ENCODE data around the gene PCSK7. TPM values are rescaled to one million over a fixed set of nuclear protein-coding genes. Genes with fewer than 3 reads are reported as not detected.

PCSK7 gene
- total and polyA plus RNA-seq, 2 of the 8 experiments (the other 6 are each of a cell fraction or from before 2014, with no cell fraction given) = 23.4 to 38.5 TPM

DNA sequence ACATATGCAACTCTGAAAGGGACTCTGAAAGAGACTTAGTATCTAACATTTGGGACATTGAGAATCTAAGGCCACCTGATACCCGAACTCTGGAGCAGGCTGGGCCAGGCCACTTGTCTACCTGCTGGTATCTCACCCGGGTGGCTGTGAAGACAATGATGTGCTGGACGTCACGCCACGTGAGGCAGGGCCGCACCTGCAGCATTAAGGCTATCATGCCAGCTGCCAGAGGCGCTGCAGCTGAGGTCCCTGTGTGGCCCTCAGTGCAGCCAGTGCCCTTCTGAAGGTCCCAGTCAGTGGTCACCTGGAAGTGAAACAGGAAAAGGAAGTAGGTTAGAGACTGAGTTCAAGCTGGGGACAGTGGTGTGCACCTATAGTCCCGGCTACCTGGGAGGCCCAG lies 12.4 kb downstream of the PCSK7 start:
- DNase-seq (ENCODE audit: low read depth in 1 of 2, low spot score in 2 of 2) = no peak
- Histone ChIP-seq H2BK20ac (ENCODE audit: low read length) (no peak overlapping the region), H3K4me2 (ENCODE audit: insufficient read depth in 1 of 2, low read depth in 2 of 2, low read length in 2 of 2) (no peak overlapping the region), H2BK12ac (ENCODE audit: low read depth, low read length) (no peak overlapping the region), H2AFZ (ENCODE audit: low read length) (no peak overlapping the region), H3K9me3 (ENCODE audit: insufficient read depth in 2 of 2, low read depth in 1 of 2, low read length in 1 of 2) (no peaks in the 10 kb centered on the region), H4K8ac (ENCODE audit: extremely low read depth, insufficient read depth, low read length) (no peak overlapping the region), H2BK120ac (replicated peaks; ENCODE audit: low read depth, low read length) (no peak overlapping the region), H3K36me3 (ENCODE audit: control insufficient read depth in 2 of 4, insufficient read depth in 4 of 4, low read length in 3 of 4) (peaks cover 9 to 38% (median 24%) of the 10 kb centered on the region in 4 experiments; a peak in 7 of 8 replicates), H3K79me2 (ENCODE audit: control insufficient read depth in 1 of 2, insufficient read depth in 2 of 2, low read length in 2 of 2) (no peaks in the 10 kb centered on the region; a peak in 1 of 4 replicates), H2BK15ac (ENCODE audit: low read length) (no peak overlapping the region), H3K18ac (ENCODE audit: extremely low read depth, low read length) (no peak overlapping the region), H3K9ac (replicated peaks in 1 of 4; ENCODE audit: extremely low read depth in 1 of 4, low read depth in 3 of 4, low read length in 3 of 4) (no peak overlapping the region), H3K23ac (ENCODE audit: insufficient read length) (no peak overlapping the region), H3K56ac (replicated peaks; ENCODE audit: insufficient read length, low read depth, low read length) (no peak overlapping the region), H3K14ac (ENCODE audit: insufficient read length) (no peak overlapping the region), H3K27me3 (replicated peaks in 1 of 4; ENCODE audit: control insufficient read depth in 3 of 4, extremely low read depth in 1 of 4, insufficient read depth in 3 of 4, low read length in 3 of 4) (no peaks in the 10 kb centered on the region), H4K5ac (ENCODE audit: insufficient read length, low read depth, low read length) (no peak overlapping the region), H3K79me1 (ENCODE audit: low read depth, low read length) (no peaks in the 10 kb centered on the region), H3K4ac (replicated peaks; ENCODE audit: insufficient read length, low read depth, low read length) (no peak overlapping the region), H2AK5ac (ENCODE audit: low read depth, low read length) (no peak overlapping the region), H3K4me1 (replicated peaks in 1 of 4; ENCODE audit: control insufficient read depth in 3 of 4, insufficient read depth in 4 of 4, low read length in 3 of 4) (no peaks in the 10 kb centered on the region), H3K23me2 (ENCODE audit: low read depth, low read length) (no peaks in the 10 kb centered on the region), H3K4me3 (ENCODE audit: extremely low read depth in 1 of 4, insufficient read depth in 2 of 4, low read depth in 3 of 4, low read length in 4 of 4) (no peak overlapping the region), H3K27ac (ENCODE audit: low read depth, low read length) (no peak overlapping the region), H4K20me1 (replicated peaks in 1 of 2; ENCODE audit: control insufficient read depth in 1 of 2, insufficient read depth in 2 of 2, low read length in 2 of 2) (peaks cover 0 to 1% of the 10 kb centered on the region in 2 experiments), H2BK5ac (ENCODE audit: low read depth, low read length) (no peak overlapping the region), H4K91ac (replicated peaks; ENCODE audit: insufficient read length, low read length) (no peak overlapping the region)
- 87% methylated on average over 8 of the region's 8 CpGs; no CpG with 5 or more reads in 1 of the 2 experiments for WGBS, 2 experiments (ENCODE audit: extremely low coverage in 1 of 2, insufficient coverage in 1 of 2, insufficient read length in 1 of 2, insufficient replicate concordance in 2 of 2, low coverage in 1 of 2, low lambda C conversion rate in 2 of 2, missing lambda C conversion rate in 1 of 2)
- ChIA-PET POLR2A (ENCODE audit: partially characterized antibody) (interaction anchor here (0.7 to 4.0 kb wide), 5 partner anchors 8 to 25 kb away, joined by 3 to 15 read pairs (median 5); no protein-coding TSS in a partner anchor), CTCF (ENCODE audit: partially characterized antibody) (interaction anchor here (1.9 to 25.0 kb wide), 5 partner anchors 7 to 38 kb away, joined by 9 to 449 read pairs (median 41); partner anchors contain the start of genes PCSK7, SIDT2 and TAGLN)
- FAIRE-seq = no peak
- TF ChIP-seq GTF2F1 (IDR thresholded peaks at IDR 0.05; ENCODE audit: borderline replicate concordance, low read depth, low read length) (no peak), YY1 (IDR thresholded peaks at IDR 0.05; ENCODE audit: low read depth, low read length) (no peak), CBX5 (IDR thresholded peaks at IDR 0.05; ENCODE audit: low read depth, low read length) (no peak), CBX8 (IDR thresholded peaks at IDR 0.05; ENCODE audit: borderline replicate concordance, low read depth, low read length) (no peak)

Data from H1 (cell line).